Loucy (cell line): ENCODE results near the gene DLG2.

Experiments
- H2AFZ ChIP-seq: fragments of 200-600 bp; sonication (generic); 2 replicates; pipeline ENCODE4 v1.6.0; 2016; ENCODE audit warnings: antibody characterized with exemption, mild to moderate bottlenecking, low read length, moderate library complexity
- H3F3A ChIP-seq: fragments of 200-600 bp; 2 replicates; pipeline ENCODE4 v1.6.0; 2016; ENCODE audit warnings: antibody characterized with exemption, low read depth, mild to moderate bottlenecking
- H3K27me3 ChIP-seq: fragments of 200-600 bp; sonication (generic); 2 replicates; pipeline ENCODE4 v1.6.1; 2014; ENCODE audit warnings: low read length, mild to moderate bottlenecking; ENCODE audit not compliant: insufficient read depth, poor library complexity, severe bottlenecking
- H3K36me3 ChIP-seq: fragments of 200-600 bp; sonication (generic); 2 replicates; pipeline ENCODE4 v1.6.1; 2016; ENCODE audit warnings: low read length; ENCODE audit not compliant: insufficient read depth
- H3K4me1 ChIP-seq: fragments of 200-600 bp; sonication (generic); 2 replicates; pipeline ENCODE4 v1.5.1; 2014; ENCODE audit warnings: low read length, mild to moderate bottlenecking; ENCODE audit not compliant: insufficient read depth, poor library complexity, severe bottlenecking
- H3K4me2 ChIP-seq: fragments of 200-600 bp; sonication (generic); 2 replicates; pipeline ENCODE4 v1.6.0; 2014; ENCODE audit warnings: antibody characterized with exemption, low read length, low read depth, mild to moderate bottlenecking; ENCODE audit not compliant: poor library complexity, severe bottlenecking
- H3K4me3 ChIP-seq: fragments of 200-600 bp; sonication (generic); 2 replicates; pipeline ENCODE4 v1.5.1; 2014; ENCODE audit warnings: low read length, mild to moderate bottlenecking, mixed read lengths; ENCODE audit not compliant: poor library complexity, severe bottlenecking
- H3K79me2 ChIP-seq: fragments of 200-600 bp; sonication (generic); 2 replicates; pipeline ENCODE4 v1.6.1; 2014; ENCODE audit warnings: low read length; ENCODE audit not compliant: insufficient read depth
- H3K9ac ChIP-seq: fragments of 200-600 bp; sonication (generic); 2 replicates; pipeline ENCODE4 v1.6.0; 2014; ENCODE audit warnings: mild to moderate bottlenecking, low read depth, low read length, moderate library complexity; ENCODE audit not compliant: poor library complexity, severe bottlenecking
- H3K9me2 ChIP-seq: fragments of 200-600 bp; sonication (generic); replicated peaks from 2 replicates; pipeline ENCODE4 v1.6.1; 2016; ENCODE audit warnings: low read depth, low read length, mixed read lengths
- H3K9me3 ChIP-seq: fragments of 200-600 bp; sonication (generic); 2 replicates; pipeline ENCODE4 v1.6.1; 2014; ENCODE audit warnings: mild to moderate bottlenecking, antibody characterized with exemption, low read length, low read depth; ENCODE audit not compliant: insufficient read depth
- H4K20me1 ChIP-seq: fragments of 200-600 bp; sonication (generic); 2 replicates; pipeline ENCODE4 v1.6.0; 2014; ENCODE audit warnings: antibody characterized with exemption, low read length, mild to moderate bottlenecking; ENCODE audit not compliant: insufficient read depth, poor library complexity, severe bottlenecking
- EZH2phosphoT487 ChIP-seq: fragments of 200-600 bp; IDR thresholded peaks from 2 replicates; pipeline ENCODE4 v1.6.1; 2018; ENCODE audit warnings: antibody characterized with exemption, mild to moderate bottlenecking, moderate library complexity, borderline replicate concordance
- TF ChIP-seq, protein P1 (sequence below): fragments of 200-600 bp; sonication (generic); conservative IDR thresholded peaks from 2 replicates; pipeline ENCODE4 v1.5.1; 2014; ENCODE audit warnings: mild to moderate bottlenecking, antibody characterized with exemption, low read length

Gene DLG2

DNA sequence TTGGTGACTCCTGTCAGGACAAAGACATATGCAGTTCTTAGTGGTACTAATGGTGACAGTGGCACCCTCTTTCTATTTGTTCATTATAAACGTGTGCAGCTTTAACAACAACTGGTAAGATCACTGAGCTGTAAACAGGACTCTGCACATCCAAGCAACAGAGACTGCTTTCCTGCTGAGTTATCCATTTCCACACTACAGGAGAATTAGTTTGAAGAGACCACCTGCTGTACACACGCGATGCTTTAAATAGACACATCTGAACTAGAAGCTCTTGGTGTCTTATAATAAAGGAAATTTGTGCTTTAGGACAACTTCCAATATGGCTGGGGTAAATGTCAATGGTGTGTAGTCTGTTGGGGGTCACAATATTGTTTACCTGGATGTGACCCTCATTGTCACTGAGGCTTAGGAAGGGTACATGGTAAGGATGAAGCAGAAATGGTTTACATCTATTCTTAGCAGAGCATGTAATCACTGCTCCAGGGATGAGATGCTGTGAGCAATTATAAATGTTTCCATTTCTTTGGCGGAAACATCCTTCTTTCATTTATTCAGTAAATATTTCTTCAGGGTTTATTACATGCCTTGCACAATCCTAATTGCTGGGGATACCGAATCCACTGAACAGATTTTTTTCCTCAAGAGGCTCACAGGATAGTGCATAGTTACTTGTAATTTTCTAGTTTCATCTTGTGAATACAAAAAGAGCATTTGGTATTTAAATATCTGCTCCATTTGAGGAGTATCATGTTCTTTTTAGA, 1987.0 kb downstream of the DLG2 start:
- Histone ChIP-seq H3K27me3 (no peaks in the 10 kb centered on the region), H3K4me2 (no peak overlapping the region), H3K4me3 (no peak overlapping the region), H4K20me1 (no peaks in the 10 kb centered on the region), H3F3A (no peaks in the 10 kb centered on the region), H3K4me1 (no peaks in the 10 kb centered on the region), H3K9ac (no peak overlapping the region), H3K9me3 (no peaks in the 10 kb centered on the region), H3K9me2 (no peaks in the 10 kb centered on the region), H3K36me3 (no peaks in the 10 kb centered on the region), H3K79me2 (no peaks in the 10 kb centered on the region), H2AFZ (no peak overlapping the region)
- no peak for TF ChIP-seq EZH2phosphoT487
- TF ChIP-seq, protein P1, sequence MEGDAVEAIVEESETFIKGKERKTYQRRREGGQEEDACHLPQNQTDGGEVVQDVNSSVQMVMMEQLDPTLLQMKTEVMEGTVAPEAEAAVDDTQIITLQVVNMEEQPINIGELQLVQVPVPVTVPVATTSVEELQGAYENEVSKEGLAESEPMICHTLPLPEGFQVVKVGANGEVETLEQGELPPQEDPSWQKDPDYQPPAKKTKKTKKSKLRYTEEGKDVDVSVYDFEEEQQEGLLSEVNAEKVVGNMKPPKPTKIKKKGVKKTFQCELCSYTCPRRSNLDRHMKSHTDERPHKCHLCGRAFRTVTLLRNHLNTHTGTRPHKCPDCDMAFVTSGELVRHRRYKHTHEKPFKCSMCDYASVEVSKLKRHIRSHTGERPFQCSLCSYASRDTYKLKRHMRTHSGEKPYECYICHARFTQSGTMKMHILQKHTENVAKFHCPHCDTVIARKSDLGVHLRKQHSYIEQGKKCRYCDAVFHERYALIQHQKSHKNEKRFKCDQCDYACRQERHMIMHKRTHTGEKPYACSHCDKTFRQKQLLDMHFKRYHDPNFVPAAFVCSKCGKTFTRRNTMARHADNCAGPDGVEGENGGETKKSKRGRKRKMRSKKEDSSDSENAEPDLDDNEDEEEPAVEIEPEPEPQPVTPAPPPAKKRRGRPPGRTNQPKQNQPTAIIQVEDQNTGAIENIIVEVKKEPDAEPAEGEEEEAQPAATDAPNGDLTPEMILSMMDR: no peak

DNA sequence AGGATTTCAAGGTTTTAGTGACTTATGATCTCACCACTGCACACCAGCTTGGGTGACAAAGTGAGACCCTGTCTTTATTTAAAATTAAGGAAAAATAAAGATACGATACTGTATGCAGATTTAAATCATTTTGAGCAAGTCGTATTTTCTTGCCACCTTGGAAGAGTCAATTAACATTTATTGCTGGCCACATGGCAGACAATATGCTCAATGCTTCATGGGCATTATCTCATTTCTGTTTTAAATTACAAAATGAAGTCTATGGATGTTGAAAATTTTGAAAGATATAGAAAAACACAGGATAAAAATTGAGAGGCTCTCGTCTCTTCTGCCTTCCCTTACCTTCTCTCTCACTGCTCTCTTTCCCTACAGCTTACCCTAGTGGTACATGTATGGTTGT, 1992.0 kb downstream of the DLG2 start:
- H3K9me2 ChIP-seq: no peaks in the 10 kb centered on the region
- no peaks in the 10 kb centered on the region for H3K9me3 ChIP-seq
- no peaks in the 10 kb centered on the region for H4K20me1 ChIP-seq
- H3K4me1 ChIP-seq: no peaks in the 10 kb centered on the region
- peaks cover 13% of the 10 kb centered on the region for H3K27me3 ChIP-seq
- no peak for TF ChIP-seq EZH2phosphoT487
- no peak overlapping the region for H3K9ac ChIP-seq
- no peak overlapping the region for H3K4me3 ChIP-seq
- no peaks in the 10 kb centered on the region for H3F3A ChIP-seq
- no peak overlapping the region for H3K4me2 ChIP-seq
- no peaks in the 10 kb centered on the region for H3K36me3 ChIP-seq
- no peaks in the 10 kb centered on the region for H3K79me2 ChIP-seq
- no peak overlapping the region for H2AFZ ChIP-seq

DNA sequence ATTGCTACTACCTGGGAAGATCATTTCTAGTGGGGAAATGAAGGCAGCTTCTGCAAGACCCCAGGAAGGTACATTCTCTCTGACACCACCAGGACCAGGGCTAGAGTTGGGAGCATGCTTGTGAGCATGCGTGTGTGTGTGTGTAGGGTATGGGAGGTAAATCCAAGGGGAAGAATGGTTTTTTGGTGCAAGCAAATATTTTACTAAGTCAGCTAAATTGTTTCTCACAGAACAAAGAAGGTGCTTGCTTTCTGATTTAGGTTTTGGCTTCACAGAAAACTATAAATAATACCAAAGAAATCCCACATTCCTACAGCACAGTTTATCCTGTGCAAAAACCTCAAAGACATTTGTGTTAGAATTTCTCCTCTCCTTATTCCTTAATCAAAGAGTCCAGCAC, 1996.9 kb downstream of the DLG2 start:
- Histone ChIP-seq H3K4me3 (no peak overlapping the region), H3K4me2 (no peak overlapping the region), H3K9me3 (no peaks in the 10 kb centered on the region), H3K27me3 (peaks cover 13% of the 10 kb centered on the region), H3K79me2 (no peaks in the 10 kb centered on the region), H3F3A (no peaks in the 10 kb centered on the region), H3K9ac (no peak overlapping the region), H2AFZ (no peak overlapping the region), H4K20me1 (no peaks in the 10 kb centered on the region), H3K9me2 (no peaks in the 10 kb centered on the region), H3K4me1 (peaks cover 8% of the 10 kb centered on the region), H3K36me3 (no peaks in the 10 kb centered on the region)
- TF ChIP-seq, protein P1: no peak
- no peak for TF ChIP-seq EZH2phosphoT487

DNA sequence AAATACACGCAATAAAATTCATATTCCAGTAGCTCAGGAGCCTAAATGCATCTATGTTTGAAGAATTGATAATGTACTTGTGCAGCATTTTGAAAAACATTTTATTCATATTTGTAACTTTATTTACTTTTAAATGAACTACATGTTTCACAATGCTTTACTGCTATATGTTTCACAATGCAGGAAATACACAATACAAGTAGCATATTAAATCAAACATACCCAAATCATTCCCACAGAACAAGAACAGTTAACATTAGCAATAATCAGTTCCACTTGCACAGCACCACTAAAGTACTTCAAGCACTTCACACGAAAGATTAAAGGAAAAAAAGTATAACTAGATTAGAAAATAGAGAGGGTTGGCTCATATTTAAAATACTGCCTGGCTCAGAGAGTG, 1997.4 kb downstream of the DLG2 start:
- no peaks in the 10 kb centered on the region for H3K79me2 ChIP-seq

More for the DNA sequence above, 1997.4 kb downstream of the DLG2 start:
- Histone ChIP-seq H3K27me3 (peaks cover 13% of the 10 kb centered on the region), H3K4me3 (no peak overlapping the region), H3K9me3 (no peaks in the 10 kb centered on the region), H4K20me1 (no peaks in the 10 kb centered on the region), H3K36me3 (no peaks in the 10 kb centered on the region), H3K9me2 (no peaks in the 10 kb centered on the region), H3K4me1 (peaks cover 8% of the 10 kb centered on the region), H3K9ac (no peak overlapping the region), H3K4me2 (no peak overlapping the region), H3F3A (no peaks in the 10 kb centered on the region), H2AFZ (no peak overlapping the region)
- TF ChIP-seq, protein P1: no peak
- no peak for TF ChIP-seq EZH2phosphoT487
